NCI-H2171 treated with DMSO at 0.1 percent for 48 hours (cell line): Measurements from ENCODE around the gene SLC6A9.
A peak's percentile ranks its signal among the peaks of the same experiment; 100 is the strongest.

Experiments
- DNase-seq: peaks from one replicate; lab custom pipeline; 2025; lab: John Stamatoyannopoulos, UW

SLC6A9 gene

DNA sequence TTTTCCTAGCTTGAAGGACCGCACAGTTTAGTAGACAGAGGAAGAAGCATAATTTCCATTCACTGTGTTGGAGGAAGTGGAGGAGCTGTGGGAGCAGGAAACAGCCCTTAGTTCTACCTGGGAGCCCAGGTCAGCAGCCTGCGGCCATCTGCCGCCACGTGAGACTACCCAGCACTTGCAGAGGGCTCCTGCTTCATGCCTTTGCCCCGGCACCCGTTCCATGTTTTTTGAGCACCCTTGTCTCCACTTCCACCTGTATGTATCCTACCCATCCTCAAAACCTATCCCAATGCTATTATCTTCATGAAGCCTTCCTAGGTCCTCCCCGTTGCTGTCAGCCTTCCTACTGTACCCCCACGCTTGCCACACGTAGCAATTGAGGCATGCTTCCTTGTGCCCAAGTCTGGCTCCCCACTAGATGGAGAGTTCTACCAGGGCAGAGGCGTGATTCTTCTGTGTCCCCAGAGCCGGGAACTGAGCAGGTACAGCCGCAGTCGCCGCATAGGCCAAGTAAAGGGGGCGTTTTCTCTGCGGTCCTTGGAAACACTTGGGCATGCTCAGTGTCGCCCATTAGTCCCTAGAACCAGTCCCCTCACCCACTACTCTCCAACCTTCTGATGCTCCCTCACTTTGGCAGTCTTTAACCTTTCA, 1.9 kb downstream of the SLC6A9 start:
- no peak for DNase-seq

DNA sequence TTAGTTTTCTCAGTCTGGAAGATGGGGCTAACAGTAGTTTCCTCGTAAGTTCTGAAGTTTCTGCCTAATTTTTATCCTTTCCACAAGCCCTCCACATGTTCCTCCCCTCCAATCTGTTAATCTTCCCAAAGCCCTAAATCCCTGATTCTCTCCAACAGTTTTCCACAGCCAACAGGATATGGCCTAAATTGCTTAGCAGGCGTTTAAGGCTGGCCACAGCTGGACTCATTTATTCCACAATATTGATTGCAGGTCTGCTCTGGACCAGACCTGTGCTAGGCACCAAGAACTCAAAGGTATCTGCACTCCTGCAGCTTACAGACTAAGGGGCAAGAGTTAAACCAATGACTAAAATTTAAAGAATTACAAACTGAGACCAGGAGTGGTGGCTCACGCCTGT, 3.9 kb downstream of the SLC6A9 start:
- DNase-seq: no peak

DNA sequence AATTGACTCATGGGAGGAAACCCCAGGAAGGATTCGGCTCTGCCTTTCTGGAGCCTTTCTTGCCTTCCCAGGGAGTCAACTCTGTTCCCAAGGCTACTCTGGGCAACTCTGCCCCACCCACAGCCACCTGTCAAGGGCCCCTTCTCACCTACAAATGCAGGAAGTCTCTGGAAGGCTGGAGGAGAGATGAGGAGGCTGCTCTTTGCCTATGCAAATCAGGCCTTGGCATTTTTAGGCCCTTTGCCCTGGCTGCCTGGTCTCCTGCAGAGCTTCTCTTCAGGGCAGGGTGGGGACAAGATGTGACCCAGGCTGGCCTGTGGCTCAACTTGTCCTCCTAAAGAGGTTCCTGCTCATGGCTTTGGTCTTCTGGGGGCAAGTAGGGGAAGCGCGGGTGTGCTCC, 5.4 kb downstream of the SLC6A9 start:
- DNase-seq: peak; percentile 78

DNA sequence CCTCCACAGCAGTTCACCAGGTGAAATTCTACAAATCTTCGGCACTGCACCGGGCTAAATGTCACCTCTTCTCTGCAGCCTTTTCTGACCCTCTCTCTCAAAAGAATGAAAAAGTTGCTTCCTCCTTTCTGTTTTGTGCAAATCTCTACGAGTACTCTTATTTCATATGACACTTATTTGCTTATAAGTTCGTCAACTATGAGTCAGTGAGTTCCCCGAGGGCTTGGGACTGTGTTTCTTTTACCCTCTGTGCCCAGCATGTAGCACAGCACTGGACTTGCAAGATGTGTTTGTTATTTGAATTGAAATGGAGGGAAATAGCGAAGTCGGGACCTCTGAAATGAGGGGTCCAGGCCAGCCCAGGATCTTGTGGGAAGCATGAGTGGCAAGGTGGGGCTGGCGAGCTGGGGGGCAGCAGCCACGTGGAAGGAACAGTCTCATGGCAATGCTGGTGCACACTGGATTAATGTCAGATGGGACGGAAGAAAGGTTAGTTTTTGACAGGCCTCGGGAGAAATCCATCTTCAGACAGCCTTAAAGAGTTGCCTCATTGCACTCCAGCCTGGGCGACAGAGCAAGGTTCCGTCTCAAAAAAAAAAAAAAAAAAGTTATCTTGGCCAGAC, 6.2 kb downstream of the SLC6A9 start:
- DNase-seq: no peak

DNA sequence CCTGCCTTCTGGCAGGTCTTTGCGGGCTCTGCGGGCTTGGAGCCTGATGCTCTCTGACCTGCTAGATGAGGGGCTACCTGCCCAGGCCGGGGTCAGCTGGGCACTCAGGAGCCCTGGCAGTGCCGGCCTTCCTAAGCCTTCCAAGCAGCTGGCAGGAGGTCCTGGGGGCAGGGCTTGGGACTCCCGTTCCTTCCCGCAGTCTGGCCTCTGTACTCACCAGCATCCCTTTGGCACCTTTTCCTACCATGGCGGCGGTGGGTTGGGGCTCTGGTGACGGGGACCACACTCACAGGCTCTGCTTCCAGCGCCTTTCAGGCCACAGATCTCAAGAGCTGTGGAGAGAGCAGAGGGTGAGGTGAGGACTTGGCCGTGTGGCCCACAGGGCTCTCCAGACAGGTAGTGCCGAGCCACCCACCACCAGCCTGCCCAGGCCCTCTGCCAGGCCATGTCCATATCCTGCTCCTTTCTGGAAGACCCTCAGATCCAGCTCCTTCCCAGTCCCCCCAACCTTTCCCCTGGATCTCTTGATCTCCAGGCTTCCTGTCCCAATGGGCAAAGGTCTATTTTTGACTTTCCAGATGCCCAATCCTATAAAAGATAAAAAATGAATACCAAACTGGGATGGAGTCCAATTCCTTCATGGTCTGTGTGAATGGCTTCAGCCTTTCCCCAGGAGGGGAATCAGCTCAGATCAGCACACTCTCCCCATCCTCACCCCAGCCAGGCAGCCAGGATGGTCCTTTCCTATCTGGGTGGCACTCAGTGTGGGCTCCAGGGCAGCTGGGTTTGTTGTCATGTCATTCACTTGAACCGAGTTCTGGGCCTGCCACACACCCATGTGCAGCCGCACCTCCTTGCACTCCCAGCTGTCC, 7.0 kb downstream of the SLC6A9 start:
- DNase-seq: no peak

DNA sequence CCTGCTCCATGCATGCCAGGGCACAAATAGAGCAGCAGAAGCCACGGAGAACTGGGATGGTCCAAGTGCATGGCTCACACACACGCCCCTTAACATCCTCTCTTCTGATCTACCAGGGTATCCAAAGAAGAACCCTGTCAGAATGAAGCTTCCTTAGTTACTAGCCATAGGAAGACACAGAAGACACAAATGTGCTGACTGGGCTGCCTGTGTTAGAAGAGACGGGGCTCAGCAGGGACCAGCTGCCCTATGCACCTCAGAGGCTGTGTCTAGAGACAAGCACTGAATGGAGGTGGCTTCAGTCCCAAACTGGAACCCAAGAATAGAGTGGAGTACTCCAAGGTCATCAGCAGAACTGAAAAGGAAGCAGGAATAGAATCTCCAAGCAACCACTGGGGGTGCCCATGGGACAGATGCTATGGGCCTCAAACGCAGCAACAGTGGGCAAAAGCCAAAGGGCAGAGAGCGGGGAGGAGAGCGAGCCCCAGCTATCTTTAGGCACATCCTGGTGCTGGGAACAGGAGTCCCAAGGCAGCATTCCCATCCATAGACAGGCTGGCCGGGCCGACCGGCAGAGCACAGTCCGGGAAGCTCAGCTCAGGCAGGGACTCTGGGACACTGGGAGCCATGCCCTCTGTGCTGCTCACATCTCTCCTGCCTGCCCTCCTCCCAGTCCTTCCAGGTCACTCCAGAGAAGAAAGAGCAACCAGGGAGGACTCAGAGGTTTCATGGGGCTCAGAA, 9.5 kb downstream of the SLC6A9 start:
- no peak for DNase-seq

DNA sequence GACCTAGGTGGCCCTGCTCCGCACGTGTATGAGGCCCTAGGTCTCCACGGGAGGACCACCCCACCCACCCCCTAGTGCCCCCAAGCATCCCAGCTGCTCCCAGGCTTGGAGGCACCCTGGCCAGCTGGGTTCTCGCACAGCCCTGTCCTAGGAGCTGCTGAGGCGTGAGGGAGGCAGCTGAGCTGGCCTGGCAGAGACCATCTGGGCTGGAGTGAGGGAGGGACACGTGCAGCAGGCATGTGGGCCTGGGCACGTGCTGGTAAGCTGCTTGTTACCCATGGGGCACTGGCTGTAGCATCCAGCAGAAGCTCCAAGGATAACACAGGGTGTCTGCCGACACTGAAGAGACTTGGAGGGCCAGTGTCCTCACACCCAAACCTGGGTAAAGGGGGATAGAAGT, 10.1 kb downstream of the SLC6A9 start:
- peak; percentile 3 for DNase-seq

DNA sequence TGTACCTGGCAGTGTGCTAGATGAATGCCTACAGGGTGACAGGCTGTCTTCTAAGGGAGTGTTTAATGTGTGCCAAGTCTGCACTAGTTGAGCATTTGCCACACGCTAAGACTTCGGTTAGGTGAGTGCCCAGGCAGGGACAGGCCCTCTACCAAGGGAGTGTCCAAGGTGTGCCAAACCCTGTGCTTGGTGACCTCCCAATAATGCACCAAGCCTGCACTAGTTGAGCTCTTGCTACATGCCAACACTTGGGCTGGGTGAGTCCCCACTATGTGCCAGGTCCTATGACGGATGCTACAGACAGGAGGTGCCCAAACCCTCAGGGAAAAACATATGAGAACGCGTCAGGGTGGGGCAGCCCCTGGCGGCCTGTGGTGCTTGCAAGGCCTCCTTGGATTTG, 10.8 kb downstream of the SLC6A9 start:
- DNase-seq: no peak

DNA sequence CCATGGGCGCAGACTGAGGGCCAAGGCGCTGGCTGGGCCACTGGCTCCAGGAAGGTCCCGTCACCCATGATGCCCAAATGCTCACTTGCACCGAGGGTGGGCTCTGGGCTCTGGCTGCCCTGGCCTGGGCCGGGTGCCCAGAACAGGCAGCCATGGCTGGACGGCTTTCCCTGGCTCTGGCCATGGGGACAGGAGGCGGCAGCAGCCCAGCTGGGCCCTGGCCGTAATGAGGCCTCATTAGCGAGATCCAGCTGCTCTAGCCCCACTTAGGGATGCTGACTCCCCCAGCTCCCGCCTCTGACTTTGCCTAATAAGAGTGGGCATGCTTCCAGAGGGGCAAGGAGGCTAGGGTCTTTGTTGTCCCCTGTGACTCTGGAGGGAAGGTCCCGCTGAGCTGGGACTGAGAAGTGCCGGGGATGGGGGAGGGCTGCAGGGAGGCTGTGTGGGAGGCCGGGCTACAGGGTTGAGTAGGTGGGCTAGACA, 11.8 kb downstream of the SLC6A9 start:
- no peak for DNase-seq

DNA sequence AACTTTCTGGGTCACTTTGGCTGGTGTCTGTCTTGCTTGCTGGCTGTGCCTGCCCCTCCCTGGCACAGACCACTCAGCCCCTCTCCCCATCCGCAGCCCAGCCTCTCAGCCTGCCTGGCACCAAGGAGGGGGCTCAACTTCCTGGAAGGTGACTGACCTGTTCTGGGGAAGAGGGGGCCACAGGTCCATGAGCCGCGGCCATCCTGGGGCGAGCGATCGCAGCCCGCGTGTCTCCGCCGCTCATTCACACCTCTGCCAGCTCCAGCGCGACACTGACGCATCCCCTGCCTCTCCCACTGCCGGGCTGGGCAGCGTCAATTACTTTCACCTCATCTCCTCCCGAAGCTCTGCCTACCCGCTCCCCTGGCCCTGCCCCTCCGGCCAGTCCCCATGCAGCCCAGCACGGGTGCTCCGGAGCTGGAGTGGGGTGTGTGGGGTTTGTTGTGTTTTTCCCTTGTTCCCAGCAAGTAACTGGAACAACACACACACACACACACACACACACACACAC, 14.3 kb downstream of the SLC6A9 start:
- DNase-seq: no peak

DNA sequence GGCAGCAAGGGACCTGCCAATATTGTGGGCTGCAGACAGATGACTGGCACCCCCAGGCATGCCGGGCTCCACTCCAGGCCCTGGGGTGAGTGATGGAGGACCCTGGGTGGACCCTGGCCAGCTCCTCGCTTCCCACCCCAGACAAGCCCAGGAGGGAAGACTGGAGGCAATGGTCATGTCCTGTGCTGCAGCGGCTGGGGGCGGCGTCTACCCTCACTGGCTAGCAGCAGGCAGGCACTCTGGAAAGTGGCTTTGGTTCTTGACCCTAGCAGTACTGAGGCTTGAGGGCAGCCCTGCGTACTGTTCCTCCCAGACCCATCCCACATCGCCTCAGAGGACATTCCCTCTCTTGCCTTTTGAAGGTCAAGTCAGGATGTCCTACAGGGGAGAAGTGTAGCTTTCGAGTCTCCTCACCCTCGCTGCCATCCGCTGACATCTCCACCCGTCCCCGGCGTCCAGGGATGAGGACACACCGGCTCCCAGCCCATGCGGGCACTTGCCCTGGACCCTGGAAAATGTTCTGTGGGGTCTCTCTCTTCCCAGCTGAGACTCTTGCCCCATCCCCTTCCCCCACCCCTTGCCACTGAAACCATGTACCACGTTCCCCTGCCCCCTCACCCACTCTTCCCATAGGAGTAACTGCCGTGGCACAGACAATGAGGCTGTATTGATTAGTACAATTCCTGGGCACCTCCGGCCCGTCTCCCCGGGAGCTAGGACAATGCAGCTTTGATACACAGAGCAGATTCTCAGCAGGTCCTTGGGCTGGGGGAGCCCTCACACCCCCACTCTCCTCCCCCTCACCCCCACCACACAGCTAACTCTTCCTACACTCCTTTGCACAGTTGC, 15.0 kb downstream of the SLC6A9 start:
- DNase-seq: no peak

DNA sequence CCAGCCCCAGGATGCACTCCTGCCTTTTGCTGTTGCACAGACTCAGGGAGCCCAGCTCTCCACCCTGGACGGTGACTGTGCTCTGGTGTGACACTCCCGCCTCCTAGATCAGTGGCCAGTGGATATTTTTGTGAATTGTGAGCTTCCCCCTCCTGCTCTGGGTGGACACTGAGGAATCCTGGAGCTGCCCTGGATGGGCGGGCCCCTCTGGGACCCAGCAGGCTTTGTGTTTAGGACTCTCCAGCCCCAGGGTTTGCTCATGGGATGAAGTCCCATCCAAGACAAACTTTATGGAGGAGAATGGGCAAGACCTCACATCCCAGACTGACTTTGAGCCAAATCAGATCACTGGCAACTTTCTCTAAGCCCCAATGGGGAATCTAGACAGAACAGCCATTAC, 16.1 kb downstream of the SLC6A9 start:
- no peak for DNase-seq

DNA sequence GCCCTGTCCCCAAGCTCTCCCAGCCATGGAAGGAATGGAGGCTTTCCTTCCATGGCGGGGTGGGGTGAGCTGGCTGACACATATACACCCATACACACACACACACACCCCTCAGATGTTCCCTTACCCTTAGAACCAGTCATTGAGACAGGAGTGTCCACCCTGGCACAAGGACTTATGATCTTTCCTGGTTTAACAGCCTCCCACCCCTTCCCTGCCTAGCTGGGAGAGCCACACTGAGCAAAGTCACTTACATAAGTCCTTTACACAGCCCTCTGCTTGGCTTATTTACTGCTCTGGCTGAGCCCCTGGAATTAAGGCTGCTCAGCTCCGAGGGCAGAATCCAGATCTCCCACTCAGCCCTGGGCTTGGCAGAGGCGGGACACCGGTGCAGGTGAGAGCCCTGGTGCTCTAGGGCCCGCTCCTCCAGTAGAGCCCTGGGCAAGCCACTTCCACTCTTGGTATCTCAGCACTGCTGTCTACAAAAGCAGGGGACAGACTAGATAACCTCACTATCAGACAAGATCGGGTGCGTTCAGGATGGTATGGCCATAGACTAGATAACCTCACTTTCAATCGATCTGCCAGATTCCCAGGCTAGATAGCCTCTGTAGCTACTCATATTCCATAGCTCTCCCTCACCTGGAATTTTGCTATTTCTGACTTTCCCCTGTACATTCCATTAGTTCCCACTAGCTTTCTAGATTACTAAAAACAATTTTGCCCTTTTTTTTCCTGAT, 16.7 kb downstream of the SLC6A9 start:
- no peak for DNase-seq

DNA sequence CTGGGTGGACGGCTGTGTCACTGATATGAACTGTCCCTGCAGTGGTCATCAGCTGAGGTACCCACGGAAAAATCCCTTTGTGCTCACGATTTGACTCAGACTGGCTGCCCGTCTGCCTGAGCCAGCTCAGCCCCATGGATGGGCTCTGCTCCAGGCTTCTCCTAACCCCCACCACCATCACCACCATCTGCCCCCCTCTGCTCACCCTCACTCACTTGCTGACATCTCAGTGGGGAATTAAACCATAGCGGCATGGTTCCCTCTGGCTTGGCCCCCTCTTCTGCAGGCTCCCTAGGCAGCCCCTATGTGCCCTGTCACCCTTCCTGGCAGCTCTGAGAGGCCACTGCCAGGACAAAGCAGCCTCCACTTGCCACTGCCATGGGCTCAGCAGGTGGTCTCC, 17.3 kb downstream of the SLC6A9 start:
- peak; percentile 7 for DNase-seq

DNA sequence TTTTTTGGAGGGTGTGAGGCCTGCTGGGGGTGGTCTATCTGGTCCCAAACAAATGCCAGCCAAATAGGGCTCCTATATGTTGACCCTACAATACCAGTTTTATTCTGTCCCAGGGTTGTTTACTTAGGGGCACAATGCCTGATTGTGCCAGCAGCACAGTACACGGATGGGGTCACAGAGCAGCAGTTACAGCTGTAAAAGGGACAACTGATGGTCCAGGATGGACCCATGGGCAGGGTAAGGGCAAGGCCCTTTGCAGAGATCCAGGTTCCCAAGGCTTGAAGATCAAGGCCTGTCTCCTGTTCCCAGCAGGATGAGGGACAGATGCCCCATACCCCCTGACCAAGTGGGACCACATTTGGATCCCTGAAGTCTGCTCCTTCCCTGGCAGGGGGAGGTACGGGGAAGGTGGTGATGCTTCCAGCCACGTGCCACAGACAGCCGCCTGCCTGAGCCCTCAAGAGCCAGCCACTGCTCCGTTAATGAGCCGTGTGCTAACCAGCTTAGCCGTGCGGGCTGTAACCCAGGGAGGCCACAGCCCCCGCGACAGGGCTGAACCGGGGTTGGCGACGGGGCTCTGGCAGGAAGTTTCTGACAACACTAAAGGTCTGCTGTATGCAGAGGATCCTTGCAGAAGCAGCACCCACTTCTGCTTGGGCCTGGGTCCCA, 18.2 kb downstream of the SLC6A9 start:
- DNase-seq: peak; percentile 6

DNA sequence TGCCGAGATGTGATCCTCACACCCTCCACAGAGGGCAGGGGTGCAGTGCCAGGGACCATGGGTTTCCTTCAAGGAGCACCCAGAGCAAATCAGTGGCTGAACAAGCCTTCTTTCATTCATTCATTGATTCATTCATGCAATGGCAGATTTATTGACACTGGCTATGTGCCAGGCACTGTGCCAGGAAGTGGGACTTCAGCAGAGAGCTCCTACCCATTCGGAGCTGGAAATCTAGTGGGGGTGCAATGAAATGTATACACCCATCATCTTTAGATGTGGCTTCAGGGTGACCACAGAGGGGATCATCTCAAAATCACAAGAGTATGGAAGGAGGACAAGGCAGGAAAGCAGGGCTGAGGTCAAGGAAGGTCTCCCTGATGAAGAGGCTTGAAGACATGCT, 18.9 kb downstream of the SLC6A9 start:
- no peak for DNase-seq

DNA sequence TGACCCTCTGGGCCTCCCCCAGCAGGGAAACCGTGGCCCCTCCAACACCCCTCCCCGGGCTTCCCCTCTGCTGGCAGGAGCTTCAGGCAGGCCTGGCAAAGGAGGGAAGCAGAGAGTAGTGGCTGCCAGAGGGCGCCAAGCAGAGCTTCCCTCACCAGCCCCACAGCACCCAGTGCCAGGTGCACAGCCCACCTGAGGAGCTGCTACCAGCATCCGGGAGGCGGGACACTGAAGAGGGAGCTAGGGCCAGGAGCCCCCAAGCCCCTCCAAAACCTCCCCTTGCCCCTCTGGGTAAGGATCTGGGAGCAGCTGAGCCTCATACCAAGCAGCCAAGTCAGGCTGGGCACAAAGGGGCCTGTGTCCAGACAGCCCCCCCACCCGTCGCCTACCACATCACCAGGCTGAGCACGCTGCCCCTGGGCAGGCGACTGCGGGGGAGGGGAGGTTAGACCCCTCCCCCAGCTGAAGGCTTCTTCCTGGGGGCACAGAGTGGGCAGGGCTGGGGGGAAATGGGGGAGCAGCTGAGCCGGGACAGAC, 20.3 kb downstream of the SLC6A9 start:
- no peak for DNase-seq

DNA sequence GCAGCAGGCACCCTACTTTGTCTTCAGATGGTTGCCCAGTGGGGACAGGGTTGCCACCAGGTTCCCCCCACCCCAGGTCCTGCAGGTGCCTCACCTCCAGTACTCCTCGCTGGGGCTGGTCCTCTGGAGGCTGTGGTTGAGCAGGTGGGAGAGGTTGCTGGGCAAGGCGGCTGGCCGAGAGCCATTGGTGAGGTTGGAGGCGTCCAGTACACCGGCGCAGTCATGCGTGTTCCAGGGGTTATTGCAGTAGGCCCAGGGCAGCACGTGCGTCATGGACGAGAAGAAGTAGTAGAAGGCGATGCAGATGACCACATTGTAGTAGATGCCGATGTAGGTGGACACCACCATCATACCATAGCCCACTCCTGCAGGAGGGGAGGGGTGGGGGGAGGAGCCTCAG, 23.0 kb downstream of the SLC6A9 start:
- DNase-seq: no peak

DNA sequence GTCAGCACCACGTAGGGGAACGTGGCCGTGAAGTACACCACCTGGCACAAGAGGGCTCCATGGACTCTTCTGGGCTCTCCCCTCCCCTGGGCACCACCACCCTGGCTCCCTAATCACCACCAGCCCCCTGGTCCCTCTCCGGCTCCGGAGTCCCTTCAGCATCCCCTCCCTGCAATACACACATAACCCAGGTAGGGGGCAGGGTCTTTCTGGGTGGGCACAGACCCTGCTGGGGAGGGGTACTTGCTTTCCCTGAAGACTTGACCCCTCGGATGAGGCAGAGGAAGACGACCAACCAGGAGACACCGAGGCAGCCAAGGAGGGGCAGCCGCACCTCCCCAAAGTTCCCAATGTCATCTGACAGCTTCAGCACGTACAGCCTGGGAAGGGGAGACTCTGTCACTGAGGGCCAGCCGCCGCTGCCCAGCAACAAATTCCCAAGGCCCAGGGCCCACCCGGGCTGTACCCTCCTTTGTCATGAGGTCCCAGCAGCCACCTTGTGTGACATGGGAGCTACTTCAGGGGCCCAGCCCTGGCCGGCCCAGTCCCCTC, 28.6 kb downstream of the SLC6A9 start:
- DNase-seq: no peak
